Ramos (cell line): ENCODE results near the gene RYR2.

Source experiments
- in situ Hi-C: fragments of 300-500 bp; cut with MboI; formaldehyde crosslinking; loops from one replicate; pipeline ENCODE4 v1.14.3; 2022; ENCODE audit warnings: low sequenced_read_pairs; ENCODE audit not compliant: unreplicated experiment

Gene RYR2

DNA sequence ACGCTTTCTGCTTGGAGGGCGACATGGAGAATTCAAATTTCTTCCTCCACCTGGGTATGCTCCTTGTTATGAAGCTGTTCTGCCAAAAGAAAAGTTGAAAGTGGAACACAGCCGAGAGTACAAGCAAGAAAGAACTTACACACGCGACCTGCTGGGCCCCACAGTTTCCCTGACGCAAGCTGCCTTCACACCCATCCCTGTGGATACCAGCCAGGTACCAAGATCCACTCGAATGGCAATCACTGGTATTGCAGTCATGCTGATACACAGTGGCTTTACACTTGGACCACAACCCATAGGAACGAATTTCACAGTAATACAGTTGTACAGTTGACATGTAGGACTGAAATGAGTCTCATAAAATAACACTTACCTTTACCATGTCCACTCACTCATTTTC lies 461.3 kb downstream of the RYR2 start:
- in situ Hi-C loops: no loop called here

DNA sequence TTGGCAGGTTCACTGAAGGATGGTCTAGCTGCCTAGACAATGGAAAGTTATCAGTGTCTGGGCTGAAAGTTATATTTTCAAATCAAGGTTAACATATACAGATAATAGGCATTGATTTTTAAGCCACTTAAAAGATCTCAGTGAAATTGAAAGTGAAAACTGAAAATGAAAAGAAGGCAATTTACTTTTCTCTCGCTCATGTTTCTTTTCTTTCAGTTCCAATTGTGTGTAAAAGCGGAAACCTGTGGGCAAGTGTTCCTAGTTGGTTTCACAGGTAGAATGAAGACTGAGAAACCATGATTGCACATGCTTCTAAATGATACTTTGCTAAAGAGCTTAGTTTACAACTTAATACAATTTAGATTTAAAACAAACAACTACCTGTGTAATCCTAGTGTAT lies 465.0 kb downstream of the RYR2 start:
- in situ Hi-C loops: no loop called here

DNA sequence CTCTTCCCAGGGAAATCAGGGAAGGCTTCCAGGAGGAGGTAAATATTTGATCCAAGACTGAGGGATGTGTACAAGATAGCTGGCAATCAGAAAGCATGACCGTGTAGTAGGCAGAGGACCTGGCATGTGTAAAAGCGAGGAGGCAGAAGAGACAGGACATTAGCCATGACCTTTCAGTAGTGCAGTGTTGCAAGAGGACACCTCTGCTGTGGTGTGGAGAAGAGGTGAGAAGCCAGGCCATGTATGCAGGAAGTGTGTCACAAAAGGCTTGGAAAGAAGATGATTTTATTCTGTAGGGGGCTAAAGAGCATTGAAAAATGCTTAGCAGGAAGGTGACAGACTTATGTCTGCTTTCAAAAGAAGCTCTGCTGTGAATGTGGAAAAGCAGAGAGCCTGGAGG lies 467.8 kb downstream of the RYR2 start:
- in situ Hi-C loops: no loop called here

DNA sequence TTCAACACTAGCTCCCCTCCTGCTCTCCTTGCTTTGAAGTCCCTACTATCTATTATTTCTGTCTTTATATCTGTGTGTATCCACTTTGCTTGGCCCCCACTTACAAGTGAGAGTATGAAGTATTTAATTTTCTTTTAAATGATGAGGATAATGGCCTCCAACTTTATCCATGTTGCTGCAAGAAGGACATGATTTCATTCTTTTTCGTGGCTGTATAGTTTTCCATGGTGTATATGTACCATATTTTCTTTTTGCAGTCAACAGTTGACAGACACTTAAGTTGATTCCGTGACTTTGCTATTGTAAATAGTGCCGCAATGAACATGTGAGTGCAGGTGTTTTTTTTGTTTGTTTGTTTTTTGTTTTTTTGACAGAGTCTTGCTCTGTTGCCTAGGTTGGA lies 483.1 kb downstream of the RYR2 start:
- in situ Hi-C loops: no loop called here

DNA sequence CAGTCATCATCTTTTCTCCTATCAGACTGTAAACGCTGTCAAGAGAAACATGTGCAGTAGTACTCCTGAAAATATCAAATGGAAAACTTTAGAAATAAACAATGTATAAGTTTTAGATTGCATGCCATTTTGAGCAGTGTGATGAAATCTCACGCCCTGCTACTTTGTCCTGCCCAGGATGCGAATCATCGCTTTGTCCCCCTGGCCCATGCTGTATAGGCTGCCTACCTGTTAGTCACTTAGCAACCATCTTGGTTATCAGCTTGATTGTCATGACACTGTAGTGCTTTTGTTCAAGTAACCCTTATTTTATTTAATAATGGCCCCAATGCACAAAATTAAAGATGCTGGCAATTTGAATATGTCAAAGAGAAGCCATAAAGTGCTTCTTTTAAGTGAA lies 485.8 kb downstream of the RYR2 start:
- in situ Hi-C loops: no loop called here

DNA sequence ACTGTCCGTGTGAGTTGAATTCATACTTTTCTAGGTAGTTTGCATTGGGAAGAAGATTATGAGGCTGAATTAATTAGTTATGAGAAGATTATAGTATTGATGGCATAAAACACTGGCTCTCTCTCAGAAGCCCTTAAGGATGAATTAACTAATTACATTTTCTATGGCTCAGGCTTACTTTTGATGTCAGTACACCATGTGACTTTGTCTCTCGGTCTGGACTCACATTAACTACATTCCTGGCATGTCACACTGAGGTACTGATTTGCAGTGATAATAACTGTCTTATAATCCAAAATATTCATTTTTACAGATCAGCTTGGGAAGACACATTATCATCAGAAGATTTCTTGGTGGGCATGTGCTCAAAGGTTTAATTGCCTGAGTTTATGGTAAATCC lies 486.6 kb downstream of the RYR2 start:
- in situ Hi-C loops: no loop called here

DNA sequence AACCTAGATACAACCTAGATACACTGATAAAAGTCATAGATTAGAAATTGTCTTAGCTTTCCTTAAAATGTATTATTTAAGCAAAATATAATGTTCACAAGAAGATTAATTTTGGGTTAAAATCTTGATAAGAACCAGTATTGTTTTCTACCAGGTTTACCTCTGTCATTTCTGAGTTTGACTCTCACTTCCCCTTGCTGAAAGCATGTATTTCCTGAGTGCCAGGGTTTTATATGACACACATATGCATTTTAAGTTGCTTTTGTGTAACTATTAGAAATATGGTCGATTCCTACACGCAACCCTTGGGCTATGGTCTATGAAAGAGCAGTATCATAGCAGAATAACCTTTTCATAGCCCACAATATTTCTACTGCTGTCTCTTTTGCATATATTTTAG lies 497.1 kb downstream of the RYR2 start:
- in situ Hi-C loops: no loop called here

DNA sequence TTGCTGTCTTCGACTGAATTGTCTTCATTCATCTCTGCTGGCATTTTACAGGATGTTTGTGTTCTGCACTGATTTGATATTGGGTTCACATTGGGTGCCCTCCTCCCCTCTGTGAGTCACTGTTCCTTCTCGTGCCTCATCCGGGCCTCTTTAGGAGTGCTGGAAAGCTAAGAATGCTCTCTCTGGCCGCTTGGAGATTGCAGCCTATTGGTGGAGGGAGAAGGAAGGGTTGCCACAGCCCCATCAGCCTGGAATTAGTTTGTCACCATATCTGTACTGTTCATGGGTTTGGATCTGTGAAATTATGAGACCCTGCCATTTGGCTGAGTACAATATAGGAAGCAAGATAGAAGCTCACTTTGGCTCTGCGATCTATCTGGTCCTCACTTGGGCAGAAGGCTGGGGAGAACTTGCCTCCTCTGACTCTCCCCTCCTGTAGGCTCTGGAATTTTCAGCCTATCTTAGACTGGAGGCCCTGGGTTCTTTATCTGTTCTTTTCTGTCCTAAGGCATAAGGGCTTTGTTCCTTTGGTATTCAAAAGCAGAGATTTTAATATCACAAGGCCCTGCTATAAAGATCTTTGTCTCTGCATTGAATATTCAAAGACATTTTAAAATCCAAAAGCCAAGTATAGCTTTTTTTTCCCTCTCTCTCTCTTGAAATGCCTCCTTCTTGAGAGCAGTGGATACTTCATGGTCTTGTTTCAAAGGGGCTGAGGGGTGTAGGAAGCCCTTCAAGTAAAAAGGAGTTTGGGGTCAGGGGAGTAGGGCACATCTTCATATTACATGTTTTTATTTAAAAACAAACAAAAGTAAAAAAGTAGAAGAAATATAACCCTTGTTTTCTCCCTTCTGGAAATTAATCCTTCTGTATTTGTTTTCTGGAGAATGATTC lies 500.8 kb downstream of the RYR2 start:
- in situ Hi-C loops: no loop called here

DNA sequence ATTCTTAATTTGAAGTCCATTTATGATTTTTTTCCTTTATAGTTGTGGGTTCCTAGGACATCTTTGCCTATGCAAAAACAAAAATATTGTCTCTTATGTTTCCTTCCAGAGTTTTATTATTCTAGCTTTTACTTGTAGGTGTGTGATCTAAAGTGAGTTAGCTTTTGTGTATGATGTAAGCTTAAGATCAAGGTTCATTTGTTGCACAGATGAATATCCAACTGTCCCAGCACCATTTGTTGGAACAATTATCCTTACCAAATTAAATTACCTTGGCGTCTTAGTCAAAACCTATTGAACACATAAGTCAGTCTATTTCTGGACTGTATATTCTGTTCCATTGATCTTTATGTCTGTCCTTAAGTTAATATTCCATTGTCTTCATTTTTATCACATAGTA lies 511.1 kb downstream of the RYR2 start:
- in situ Hi-C loops: loop anchor here (25.0 kb wide), 1 partner anchor 791 kb away; no protein-coding TSS in a partner anchor

DNA sequence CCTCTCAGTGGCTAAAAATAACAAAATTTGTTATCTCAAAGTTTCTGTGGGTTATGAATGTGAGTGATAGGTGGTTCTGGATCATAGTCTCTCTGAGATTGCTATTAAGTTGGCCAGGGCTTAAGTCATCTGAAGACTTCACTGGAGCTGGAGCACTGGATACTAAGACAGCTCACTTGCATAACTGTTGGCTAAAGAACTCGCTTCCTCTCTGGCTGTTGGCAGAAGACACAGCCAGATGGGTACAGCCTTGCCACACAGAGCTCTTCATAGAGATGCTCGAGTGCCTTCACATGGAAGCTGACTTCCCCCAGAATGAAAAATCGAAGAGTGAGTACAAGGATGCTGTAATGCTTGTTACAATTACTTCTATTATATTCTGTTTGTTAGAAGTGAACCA lies 514.9 kb downstream of the RYR2 start:
- in situ Hi-C loops: loop anchor here (25.0 kb wide), 1 partner anchor 795 kb away; no protein-coding TSS in a partner anchor

DNA sequence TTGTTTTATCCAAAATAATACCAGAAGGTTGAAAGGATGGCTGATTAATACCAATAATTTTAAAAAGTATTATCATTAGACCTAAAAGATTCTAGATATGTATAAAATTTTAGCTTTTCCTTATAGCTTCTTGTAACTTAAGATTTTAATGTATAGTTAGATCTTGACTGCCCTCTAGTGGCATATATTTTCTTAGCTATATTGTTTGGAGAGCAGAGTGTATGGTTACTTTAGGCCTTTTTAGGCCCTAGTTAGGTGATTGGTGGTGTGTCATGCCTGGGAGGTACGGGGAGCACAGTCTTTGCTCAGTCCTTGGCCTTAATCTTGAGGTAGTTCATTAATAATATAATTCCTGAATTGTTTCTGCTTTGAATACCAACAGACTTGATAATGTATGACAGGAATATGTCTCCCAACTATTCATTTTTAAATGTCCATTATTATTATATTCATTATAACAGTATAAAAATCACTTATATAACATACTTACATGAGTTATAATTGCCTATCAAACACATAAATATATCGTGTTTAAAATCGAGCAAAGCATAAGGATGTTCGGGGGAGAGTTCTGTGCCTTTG lies 520.3 kb downstream of the RYR2 start:
- in situ Hi-C loops: loop anchor here (25.0 kb wide), 1 partner anchor 800 kb away; no protein-coding TSS in a partner anchor

DNA sequence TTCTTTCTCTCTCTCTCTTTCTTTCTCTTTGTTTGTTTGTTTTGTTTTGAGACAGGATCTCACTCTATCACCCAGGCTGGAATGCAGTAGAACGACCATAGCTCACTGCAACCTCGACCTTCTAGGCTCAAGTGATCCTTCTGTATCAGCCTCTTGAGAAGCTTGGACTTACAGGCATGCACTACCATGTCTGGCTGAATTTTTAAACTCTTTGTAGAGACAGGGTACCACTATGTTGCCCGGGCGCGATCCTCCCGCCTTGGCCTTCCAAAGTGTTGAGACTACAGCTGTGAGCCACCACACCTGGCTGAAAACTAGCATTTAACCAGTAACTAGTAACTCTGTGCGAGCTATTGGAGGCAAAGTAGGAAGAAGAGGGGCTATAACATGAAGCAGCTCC lies 523.3 kb downstream of the RYR2 start:
- in situ Hi-C loops: loop anchor here (25.0 kb wide), 1 partner anchor 803 kb away; no protein-coding TSS in a partner anchor

DNA sequence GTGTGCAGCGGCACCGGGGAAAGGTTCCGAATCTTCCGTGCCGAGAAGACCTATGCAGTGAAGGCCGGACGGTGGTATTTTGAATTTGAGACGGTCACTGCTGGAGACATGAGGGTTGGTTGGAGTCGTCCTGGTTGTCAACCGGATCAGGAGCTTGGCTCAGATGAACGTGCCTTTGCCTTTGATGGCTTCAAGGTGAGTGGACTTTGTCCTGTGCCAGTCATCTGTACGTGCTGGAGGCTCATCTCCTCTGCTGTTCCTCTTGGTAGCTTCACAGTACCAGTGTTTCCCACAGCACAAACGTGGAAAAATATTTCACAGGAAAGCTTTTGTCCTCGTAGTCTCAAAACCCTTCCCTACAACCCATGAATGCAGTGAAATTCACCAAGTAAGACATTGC lies 524.6 kb downstream of the RYR2 start:
- in situ Hi-C loops: loop anchor here (25.0 kb wide), 1 partner anchor 804 kb away; no protein-coding TSS in a partner anchor

DNA sequence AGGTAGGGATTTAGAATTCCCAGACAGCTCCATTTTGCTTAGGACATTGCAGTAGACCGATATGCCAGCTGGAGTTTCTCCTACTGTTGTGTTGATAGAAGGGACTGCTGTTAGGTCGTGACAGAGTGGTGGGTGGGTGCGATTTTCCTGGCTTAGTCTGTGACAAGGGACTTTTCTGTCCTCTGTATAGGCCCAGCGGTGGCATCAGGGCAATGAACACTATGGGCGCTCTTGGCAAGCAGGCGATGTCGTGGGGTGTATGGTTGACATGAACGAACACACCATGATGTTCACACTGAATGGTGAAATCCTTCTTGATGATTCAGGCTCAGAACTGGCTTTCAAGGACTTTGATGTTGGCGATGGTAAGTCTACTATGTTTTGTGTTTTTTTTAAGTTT lies 527.0 kb downstream of the RYR2 start:
- in situ Hi-C loops: loop anchor here (25.0 kb wide), 1 partner anchor 807 kb away; no protein-coding TSS in a partner anchor

DNA sequence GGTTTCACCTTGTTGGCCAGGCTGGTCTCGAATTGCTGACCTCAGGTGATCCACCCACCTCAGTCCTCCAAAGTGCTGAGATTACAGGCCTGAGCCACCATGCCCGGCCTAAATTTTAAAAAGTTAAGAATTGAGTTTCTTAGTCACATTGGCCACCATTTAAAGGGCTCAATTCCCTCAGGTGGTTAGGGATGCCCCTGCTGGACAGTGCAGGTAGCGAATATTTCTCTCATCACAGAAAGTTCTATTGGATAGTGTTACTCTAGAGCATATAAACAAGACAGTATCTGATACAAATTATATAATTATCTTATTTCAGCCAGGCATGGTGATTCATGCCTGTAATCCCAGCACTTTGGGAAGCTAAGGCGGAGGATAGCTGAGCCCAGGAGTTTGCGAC lies 528.5 kb downstream of the RYR2 start:
- in situ Hi-C loops: loop anchor here (25.0 kb wide), 1 partner anchor 808 kb away; no protein-coding TSS in a partner anchor

DNA sequence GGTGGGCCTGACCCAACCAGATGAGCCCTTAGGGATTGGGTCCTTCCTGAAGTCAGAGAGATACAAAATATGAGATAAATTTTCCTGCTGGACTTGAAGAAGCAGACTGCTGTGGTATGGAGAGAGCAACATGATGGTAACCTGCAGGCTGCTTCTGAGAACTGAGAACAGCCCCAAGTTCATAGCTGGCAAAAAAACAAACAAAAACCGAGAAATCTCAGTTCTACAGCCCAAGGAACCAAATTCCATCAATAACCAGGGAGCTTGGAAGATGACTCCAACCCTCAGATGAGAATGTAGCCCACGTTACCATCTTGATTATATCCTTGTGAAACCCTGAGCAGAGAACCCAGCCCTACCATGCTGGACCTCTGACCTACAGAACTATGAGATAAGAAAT lies 532.6 kb downstream of the RYR2 start:
- in situ Hi-C loops: loop anchor here (25.0 kb wide), 1 partner anchor 812 kb away; no protein-coding TSS in a partner anchor

DNA sequence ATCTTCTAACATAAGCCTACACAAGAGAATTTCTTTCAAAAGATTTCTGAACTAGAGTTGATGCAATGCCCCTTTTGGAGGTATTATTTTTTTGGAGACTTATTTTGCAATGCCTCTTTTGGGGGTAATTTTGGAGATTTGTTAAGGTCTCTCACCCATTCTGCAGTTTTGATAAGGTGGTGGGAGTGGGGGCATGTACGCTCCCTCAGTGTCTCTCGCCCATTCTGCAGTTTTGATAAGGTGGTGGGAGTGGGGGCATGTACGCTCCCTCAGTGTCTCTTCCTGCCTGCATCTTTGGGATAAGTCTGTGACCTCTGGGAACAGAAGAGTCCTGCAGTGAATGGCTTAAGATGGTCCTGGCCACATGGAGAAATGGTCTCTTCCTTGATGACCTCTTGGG lies 536.6 kb downstream of the RYR2 start:
- in situ Hi-C loops: no loop called here

DNA sequence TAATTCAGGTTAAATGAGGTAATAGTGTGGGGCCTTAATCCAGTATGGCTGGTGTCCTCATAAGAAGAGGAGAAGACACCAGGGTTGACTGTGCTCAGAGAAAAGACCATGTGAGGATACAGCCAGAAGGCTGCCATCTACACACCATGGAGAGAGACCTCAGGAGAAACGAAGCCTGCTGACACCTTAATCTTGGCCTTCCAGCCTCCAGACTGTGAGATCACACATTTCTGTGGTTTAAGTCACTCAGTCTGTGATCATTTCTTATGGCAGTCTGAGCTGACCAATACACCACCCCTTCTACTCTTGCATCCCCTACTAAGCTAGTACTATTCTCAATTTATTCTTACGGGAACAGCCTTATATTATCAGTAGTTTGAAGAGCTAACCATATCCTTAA lies 538.7 kb downstream of the RYR2 start:
- in situ Hi-C loops: no loop called here

DNA sequence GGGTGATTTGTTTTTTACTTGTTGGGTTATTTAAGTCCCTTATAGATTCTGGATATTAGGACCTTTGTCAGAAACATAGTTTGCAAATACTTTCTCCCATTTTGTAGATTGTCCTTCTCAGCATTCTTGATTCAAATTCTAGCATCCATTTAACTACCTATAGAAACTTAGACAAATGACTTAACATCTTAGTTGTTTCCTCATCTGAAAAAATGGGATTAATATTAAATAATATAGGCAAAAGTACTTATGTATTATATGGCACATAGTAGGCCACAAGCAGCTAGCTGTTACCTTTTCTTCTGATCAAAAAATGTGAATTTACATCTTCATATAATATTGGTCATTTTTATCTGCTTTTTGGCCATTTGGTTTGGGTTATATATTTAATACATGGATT lies 541.3 kb downstream of the RYR2 start:
- in situ Hi-C loops: no loop called here

DNA sequence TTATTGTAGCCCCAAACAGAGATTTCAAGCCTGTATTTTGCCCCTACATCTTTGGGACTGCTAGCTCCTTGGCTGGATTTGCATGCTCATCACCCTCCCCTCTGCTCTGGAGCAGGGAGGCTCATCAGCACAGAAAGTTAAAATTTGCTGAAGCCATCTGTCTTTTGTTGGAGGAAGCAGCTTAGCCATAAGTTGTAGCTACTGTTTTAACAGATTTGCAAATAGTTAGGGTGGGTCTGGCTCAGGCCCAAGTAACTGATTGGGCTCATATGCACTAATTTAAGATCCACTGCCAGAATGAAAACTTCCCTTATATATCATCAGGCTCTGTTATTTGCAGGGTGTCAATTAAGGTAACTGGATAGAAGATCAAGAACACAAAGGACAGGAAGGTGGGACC lies 541.8 kb downstream of the RYR2 start:
- in situ Hi-C loops: no loop called here

DNA sequence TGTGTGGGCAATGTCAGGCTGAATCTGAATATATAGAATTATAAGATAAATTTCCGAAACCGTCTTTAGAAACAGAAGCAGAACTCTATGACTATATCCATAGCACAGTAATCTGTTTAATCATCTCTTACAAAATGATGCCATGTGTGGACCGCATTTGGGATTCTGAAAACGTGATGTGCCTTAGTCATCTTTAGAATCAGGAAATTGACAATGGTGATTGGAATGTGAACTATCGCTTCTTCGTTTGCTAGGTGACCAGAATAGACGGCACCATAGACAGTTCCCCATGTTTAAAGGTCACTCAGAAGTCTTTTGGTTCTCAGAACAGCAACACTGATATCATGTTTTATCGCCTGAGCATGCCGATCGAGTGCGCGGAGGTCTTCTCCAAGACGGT lies 548.4 kb downstream of the RYR2 start:
- in situ Hi-C loops: no loop called here
